Measurements from ENCODE around the gene CNOT1. TPM values are rescaled to one million over a fixed set of nuclear protein-coding genes. Genes with fewer than 3 reads are reported as not detected.
"Not testable (repeated sequence)": the region's sequence is repeated elsewhere in the genome, so short reads cannot be mapped to it uniquely, and the experiment has no call there.

Gene CNOT1
- total RNA-seq, 1 experiment from 2014 or later: 156 TPM

DNA sequence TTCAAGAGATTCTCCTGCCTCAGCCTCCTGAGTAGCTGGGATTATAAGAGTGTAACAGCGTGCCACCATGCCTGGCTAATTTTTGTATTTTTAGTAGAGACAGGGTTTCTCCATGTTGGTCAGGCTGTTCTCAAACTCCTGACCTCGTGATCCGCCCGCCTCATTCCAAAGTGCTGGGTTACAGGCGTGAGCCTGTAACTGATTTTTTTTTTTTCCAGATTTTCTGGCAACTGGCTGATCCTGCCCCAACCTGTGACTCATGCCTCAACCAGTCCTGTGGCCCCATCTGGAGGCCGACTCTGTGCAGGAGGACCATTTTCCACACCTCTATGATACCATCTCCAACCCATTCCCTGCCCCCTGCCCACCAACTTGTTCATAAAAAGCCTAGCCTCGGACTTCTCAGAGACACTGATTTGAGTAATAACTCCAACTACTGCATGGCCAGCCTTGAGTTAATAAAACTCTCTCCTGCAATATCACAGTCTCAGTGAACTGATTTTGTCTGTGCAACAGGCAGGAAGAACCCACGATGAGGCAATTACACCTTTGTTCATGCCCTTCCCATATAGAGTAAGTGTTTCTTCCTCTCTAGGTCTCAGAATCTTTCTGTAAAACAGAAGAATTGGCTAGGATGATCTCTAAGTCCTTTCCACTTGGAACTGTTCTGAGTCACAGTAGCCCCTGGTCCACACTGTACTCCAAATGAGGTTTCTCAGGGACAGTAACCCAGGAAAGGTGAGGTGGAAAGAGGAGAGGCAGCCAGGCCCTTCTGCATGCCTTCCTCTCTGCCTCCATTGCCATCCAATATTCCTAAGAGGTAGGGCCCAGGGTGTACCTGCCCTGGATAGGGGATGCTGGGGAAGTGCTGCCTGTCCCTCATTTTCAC, 8.8 kb upstream of the CNOT1 start:
- peak; percentile 61 for DNase-seq (ENCODE audit: low spot score)

DNA sequence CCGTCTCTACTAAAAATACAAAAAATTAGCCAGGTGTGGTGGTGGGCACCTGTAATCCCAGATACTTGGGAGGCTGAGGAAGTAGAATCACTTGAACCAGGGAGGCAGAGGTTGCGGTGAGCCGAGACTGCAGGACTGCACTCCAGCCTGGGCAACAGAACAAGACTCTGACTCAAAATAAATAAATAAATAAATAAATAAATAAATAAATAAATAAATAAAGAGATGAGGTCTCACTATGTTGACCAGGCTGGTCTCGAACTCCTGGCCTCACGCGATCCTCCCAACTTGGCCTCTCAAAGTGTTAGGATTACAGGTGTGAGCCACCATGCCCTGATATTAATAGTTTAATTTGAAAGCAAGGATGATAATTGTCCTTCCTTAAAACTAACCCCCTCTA, 7.4 kb upstream of the CNOT1 start:
- not testable (repeated sequence) for DNase-seq (ENCODE audit: low spot score)

DNA sequence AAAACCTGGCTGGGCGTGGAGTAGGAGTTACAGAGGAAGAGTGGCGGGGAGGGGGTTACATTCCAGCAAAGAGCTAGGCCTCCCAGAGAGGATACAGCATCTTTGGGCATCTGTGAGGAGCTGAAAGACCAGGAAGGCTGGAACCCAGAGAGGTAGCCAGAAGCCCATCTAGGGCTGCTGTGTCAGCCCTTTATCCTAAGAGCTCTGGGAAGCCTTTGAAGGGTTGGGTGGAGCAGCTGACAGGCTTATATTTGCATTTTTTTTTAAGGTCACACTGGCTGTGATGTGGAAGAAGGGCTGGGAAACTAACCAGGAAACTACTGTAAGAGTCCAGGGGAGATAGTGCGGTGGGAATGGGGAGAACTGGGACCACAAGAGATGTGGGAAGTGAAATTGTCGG, 6.8 kb upstream of the CNOT1 start:
- no peak for DNase-seq (ENCODE audit: low spot score)

DNA sequence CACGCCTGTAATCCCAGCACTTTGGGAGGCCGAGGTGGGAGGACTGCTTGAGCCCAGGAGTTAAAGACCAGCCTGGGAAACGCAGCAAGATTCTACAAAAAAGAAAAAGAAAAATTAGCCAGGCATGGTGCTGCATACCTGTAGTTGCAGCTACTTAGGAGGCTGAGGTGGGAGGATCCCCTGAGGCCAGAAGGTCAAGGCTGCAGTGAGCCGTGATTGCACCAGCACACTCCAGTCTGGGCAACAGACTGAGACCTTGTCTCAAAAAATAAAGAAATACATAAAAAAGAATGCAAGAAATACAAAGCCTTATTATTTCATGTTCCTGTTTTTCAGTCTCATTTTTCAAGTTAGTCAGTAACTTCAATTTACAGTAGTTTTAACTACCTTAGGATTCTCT, 5.9 kb upstream of the CNOT1 start:
- DNase-seq (ENCODE audit: low spot score): no peak

DNA sequence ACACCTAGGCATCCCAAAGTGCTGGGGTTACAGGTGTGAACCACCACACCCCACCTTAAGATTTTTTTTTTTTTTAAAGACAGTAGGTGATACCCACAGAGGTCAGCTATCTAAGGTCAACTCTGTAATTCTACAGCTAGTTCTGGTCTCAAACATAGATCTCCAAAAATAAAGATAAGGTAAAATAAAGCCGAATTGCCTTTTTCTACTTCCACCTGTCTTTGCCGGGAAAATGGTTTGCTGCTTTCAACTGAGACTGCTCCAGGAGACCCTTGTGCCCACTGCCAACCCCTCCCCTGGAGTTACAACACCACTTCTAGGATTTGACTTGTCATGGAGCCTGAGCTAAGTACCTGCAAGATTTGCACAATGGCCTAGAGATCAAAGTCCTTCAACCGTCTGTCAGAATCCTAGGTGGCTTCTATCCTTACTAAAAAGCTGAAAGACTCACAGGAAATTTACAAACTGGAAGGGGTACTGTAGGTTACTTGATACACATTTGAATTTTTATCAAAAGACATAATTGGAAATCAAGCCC, 4.7 kb upstream of the CNOT1 start:
- no peak for DNase-seq (ENCODE audit: low spot score)

DNA sequence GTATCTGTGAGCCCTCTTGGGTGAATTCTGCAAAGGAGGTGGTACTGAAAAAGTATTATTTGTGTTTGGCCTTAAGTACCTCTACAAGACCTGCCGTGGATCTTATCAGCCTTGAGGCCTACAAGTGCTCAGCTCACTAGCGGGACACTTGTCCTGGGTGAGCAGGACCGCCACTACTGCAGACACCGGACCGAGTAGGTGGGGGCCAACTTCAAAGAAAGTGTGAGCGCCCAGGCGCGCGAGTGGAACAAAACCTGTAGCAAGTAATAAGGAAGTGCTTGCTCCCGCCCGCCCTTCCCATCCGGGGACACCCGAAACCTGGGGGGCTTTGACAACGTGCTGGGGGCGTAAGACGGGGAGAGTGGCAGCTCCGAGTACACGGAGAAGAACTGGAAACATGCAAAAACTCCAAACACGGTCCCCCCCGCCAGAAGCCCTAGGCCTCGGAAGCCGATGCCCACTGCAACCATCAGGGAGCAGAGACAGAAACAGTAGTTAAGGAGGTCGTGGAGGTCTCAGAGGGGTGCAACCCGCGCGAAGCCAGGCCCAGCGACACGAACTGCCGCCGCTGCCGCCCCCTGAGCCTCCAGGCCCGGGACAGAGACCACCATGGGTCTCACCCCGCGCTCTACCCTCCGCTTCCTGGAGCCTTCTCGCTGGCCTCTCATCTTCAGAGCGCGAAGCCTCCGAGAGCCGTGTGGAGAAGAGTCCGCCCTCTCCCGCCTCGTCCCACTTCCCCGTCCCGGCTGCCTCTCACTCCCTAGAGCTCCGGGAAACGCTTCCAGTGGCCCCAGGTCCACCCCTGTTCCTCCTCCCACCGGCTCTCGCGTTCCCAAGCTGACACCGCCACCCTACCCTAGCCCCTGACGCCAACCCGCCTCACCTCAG, 537 bp downstream of the CNOT1 start:
- peak; percentile 58 for DNase-seq (ENCODE audit: low spot score)

DNA sequence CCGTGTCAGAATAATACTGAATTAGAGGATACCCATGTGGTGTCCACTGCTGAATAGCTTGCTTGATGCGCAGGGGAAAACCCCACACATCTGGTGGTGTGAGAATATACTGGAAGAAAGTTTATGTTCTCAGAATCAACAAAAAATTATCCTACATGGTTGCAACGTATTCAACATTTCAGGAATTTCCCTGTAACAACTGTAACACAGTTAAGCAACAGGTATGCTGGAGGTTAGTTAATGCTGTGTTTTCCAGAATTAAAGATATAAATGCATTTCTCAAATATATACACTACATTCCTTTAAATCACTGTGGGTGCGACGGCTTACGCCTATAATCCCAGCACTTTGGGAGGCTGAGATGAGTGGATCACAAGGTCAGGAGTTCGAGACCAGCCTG, 5.4 kb downstream of the CNOT1 start:
- DNase-seq (ENCODE audit: low spot score): no peak

DNA sequence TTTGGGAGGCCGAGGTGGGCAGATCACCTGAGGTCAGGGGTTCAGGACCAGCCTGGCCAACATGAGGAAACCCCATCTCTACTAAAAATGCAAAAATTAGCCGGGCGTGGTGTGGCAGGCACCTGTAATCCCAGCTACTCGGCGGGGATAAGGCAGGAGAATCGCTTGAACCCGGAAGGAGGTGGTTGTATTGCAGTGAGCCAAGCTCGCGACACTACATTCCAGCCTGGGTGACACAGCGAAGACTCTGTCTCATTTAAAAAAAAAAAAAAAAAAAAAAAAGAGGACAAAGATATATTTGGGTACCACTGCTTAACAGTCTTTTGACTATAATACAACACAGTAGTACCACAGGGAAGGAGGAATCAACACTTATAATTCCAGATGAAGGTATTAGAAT, 9.2 kb downstream of the CNOT1 start:
- no peak for DNase-seq (ENCODE audit: low spot score)

DNA sequence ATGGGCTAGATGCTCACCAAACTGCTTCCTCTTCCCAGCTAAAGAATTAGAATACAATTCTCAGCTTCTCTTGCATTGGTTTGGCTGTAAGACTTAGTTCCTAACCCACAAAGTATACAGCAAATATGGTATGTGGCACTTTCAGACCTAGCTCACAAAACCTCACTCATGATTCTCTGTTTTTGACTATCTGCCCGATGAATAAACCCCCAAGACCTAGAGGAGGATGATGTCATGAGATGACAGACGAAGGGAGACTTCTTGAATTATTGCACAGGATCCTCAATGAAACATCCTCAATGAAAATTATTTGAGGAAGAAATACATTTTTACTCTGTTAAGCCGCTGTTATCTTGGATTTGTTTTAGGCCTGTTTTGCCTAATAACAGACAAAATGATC, 14.3 kb downstream of the CNOT1 start:
- no peak for DNase-seq (ENCODE audit: low spot score)

DNA sequence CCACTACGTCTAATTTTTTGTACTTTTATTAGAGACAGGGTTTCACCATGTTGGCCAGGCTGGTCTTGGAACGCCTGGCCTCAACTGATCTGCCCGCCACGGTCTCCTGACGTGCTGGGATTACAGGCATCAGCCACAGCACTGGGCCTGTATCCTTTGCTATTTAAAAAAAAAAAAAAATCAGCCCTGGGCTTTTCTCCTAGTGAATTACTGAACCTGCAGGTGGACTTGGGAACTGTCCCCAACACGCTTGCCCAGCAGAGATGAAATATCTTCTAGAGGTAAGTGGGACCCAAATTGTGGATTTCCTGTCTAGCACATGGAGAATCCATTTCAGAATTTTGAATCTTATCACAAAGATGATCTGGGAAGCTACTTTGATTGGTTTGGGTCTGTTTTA, 14.8 kb downstream of the CNOT1 start:
- DNase-seq (ENCODE audit: low spot score): no peak

DNA sequence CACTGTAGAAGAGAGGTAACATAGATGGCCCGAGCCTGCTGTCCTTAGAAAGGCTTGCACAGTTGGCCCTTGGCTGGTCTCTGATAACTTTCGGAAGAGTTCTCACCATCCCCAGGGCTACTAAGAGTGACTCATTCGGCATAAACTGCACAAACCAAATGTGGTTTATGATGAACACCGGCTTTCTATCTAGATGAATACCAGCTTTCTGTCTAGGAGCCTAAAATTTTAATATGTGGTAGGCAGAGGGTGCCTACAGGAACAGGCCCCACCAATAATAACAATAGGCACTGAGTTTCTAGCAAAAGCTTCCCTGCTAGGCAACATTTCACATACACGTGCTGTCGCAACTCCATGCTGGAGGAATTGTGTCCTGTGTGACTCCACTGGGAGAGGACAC, 15.4 kb downstream of the CNOT1 start:
- DNase-seq (ENCODE audit: low spot score): no peak

DNA sequence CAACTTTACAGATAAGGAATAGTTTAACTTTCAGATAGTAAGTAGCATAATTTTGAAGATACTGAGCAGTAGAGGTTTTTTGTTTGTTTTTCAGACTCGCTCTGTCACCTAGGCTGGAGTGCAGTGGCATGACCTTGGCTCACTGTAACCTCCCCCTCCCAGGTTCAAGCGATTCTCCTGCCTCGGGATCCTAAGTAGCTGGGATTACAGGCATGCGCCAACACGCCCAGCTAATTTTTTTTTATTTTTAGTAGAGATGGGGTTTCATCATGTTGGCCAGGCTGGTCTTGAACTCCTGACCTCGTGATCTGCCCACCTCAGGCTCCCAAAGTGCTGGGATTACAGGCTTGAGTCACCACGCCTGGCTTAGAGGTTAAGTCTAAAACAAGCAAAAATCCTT, 16.7 kb downstream of the CNOT1 start:
- DNase-seq (ENCODE audit: low spot score): not testable (repeated sequence)

DNA sequence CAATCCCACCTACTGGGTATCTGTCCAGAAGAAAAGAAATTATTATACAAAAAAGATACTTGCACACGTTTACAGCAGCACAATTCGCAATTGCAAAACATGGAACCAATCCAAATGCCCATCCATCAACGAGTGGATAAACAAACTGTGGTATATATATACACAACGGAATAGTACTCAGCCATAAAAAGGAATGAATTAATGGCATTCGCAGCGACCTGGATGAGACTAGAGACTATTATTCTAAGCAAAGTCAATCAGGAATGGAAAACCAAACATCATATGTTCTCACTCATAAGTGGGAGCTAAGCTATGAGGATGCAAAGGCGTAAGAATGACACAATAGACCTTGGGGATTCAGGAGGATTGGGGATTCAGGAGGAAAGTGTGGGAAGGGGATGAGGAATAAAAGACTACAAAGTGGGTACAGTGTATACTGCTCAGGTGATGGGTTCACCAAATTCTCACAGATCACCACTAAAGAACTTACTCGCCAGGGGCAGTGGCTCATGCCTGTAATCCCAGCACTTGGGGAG, 21.0 kb downstream of the CNOT1 start:
- DNase-seq (ENCODE audit: low spot score): no peak

DNA sequence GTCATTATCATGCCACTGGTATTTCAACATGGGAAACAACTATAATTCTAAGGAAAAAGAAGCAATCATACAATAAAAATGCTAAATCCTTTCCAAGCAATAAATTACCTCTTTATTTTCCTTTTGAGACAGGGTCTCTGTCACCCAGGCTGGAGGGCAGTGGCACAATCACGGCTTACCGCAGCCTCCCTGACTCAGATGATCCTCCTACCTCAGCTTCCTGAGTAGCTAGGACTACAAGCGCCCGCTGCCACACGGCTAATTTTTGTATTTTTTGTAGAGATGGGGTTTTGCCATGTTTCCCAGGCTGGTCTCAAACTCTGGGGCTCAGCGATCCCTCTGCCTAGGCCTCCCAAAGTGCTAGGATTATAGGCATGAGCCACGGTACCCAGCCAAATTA, 24.1 kb downstream of the CNOT1 start:
- DNase-seq (ENCODE audit: low spot score): no peak

DNA sequence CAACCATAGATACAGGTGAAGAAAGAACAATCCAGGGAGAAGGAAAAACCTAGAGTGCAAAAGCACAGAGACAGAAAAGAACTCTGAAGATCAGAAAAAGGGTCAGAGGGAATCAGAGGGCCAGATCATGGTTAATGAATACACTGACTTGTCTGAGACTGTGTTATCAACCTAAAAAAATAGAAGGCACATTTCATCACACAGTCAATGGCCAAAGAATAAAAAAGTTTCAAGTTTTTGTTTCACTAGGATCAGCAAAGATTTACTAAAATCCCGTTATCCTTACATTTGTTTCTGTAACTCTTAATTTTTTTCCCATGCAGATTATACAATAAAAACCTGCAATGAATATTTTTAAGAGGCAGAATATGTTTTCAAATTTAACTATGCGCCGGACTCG, 38.5 kb downstream of the CNOT1 start:
- DNase-seq (ENCODE audit: low spot score): no peak

DNA sequence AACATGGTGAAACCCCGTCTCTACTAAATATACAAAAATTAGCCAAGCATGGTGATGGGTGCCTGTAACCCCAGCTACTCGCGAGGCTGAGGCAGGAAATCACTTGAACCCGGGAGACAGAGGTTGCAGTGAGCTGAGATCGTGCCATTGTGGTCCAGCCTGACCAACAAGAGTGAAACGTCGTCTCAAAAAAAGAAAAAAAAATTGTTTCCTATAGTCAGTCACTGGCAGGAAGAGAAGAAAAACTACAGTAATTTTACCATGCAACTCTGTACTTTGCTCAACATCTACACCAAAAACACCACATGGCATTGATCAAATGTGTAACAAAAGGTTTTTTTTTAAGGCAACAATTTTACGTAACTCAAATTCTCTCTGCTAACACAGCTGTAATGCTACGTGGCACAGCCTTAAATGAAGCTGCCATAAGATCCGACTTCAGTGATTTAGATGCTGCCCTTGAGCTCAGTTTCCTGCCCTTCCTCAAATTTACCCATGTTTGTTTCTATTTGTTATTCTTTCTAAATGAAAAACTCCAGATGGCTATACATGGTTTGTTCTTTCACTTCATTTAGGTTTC, 40.2 kb downstream of the CNOT1 start:
- DNase-seq (ENCODE audit: low spot score): no peak

DNA sequence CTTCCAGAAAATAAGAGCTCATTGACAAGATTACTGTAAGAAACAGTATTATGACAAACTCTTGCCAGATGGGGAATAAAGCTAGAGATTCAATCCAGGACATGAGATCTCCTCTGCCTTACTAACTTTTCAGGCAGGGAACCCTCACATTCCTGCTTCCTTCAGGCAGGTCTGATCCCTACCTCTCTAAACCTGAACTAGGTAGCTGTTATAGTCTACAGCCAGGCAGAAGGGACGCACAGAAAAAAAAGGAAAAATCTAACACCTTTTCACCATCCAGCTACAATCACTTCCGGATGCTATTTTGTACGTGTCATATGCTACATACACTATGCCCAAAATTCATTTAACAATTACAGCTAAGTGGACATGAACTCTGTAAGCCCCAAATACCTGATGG, 41.2 kb downstream of the CNOT1 start:
- DNase-seq (ENCODE audit: low spot score): no peak

DNA sequence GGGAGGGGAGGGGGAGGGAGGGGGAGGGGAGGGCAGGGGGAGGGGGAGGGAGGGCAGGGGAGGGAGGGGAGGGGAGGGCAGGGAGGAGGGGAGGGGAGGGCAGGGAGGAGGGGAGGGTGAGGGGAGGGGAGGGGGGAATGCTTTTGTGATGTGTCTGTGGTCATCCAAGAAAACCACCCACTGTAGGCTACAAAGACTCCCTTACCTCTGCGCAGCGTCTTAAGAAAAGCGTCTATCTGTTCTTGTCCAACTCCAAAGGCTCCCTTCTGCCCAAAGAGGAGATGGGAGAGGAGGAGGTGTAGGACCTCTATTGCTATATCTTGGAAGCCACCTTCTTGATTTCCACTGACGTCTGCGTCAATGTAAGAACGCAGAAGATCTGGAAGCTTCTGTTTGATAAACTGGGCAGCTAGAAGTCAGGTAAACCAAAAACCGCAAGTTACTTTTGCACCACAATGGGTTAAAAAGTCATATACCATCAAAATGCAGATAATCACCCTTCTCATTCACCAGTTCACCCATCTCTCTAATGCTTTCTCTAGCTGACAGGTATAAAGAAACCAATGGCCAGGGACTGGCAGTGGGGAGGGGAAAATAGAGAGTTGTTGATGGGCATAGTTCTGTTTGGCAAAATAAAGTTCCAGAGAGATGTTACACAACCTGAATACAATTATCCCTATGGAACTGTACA, 43.1 kb downstream of the CNOT1 start:
- DNase-seq (ENCODE audit: low spot score): no peak

DNA sequence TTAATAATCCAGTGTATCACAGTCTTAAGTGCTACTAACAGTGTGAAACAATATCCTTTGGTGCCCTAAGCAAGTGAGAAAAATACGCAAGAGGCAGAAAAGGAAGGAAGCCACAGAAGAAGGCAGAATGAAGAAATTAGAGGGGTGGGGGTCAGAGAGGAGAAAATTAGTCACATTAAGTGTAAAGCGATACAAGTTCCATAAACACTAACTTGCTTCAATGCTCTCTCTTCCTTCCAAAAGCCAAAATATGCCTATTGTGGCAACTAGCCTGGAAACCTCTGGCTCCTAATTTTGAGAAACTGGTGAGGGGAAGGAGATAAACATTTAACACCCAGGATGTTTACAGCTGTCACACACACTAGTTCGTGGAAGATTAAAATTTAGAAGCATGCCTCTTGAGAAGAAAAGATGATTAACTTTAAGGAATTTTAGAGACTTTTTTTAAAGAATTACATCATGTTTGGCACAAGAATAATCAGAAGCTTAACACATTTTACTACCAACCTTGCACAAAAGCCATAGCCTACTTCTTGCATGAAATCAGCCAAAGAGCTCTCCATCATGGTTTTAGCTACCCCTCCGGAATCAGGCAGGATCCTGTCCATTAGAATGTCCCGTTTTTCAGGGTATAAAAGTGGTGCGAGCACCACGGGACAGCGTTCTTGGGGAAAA, 44.7 kb downstream of the CNOT1 start:
- DNase-seq (ENCODE audit: low spot score): no peak

DNA sequence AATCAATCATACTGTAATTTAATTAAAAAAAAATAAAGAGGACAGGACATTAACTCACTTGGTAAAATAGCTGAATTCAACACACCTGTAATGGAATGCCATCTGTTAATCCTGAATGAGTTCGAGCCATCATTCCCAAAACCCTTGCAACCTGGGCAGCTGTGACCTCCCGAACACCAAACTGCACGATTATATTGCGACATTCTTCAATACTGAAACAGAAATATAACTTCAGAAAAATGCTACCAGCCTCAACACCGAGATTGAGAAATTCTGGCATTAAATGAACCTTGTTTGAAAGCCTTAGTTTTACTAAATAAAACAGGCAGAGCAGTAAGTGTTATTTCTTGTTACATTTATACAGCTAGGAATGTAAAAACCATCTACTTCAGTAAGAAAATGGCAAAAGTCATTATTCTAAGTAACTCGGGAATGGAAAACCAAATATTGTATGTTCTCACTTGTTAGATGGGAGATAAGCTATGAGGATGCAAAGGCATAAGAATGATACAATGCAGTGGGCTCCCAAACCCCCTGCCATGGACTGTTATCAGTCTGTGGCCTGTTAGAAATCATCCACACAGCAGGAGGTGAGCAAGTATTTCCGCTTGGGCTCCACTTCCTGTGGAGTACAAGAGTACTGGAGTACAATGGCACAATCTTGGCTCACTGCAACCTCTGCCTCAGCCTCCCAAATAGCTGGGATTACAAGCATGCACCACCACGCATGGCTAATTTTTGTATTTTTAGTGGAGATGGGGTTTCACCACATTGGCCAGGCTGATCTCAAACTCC, 46.5 kb downstream of the CNOT1 start:
- DNase-seq (ENCODE audit: low spot score): no peak
